HG02852 (cell line): ENCODE results near the gene RRP36.

Experiments
- ATAC-seq: cut with Tn5 transposase; IDR thresholded peaks from one replicate; pipeline ENCODE4 v1.9.1; 2021; ENCODE audit warnings: mild to moderate bottlenecking, moderate library complexity; ENCODE audit not compliant: unreplicated experiment

Gene RRP36

GRCh38 chr6:43060755-43061633, 39.6 kb downstream of the RRP36 start:
- ATAC-seq = no peak

- ATAC-seq = no peak
Measured at GRCh38 chr6:43061861-43062260, 40.4 kb downstream of the RRP36 start.

GRCh38 chr6:43062818-43063217, 41.4 kb downstream of the RRP36 start:
- no peak for ATAC-seq

- ATAC-seq = no peak
Measured at GRCh38 chr6:43070028-43070632, 48.7 kb downstream of the RRP36 start.

GRCh38 chr6:43074847-43075669, 53.6 kb downstream of the RRP36 start:
- ATAC-seq = no peak

GRCh38 chr6:43075670-43076463, 54.4 kb downstream of the RRP36 start, which contains the start of gene PTK7:
Gene PTK7 (plus strand): TSS chr6:43076314. CDS start chr6:43076489, 175 bp downstream.
- ATAC-seq = no peak

GRCh38 chr6:43076464-43077332, 55.3 kb downstream of the RRP36 start:
- ATAC-seq = no peak

GRCh38 chr6:43077333-43077809, 55.9 kb downstream of the RRP36 start:
- no peak for ATAC-seq

GRCh38 chr6:43077981-43078511, 56.6 kb downstream of the RRP36 start:
- ATAC-seq = no peak

GRCh38 chr6:43078691-43079090, 57.3 kb downstream of the RRP36 start:
- no peak for ATAC-seq
